H1 (cell line): ENCODE results near the gene DEK. TPM values are rescaled to one million over a fixed set of nuclear protein-coding genes. Genes with fewer than 3 reads are reported as not detected.

ENCODE experiments used
- CTCF ChIA-PET: fragments of 300-600 bp; sonication (Branson Sonifier 250); formaldehyde crosslinking; loops from one replicate; lab custom pipeline; 2021; ENCODE audit not compliant: partially characterized antibody; lab: Charles Lee
- POLR2A ChIA-PET: fragments of 300-600 bp; sonication (Branson Sonifier 250); formaldehyde crosslinking; loops from one replicate; lab custom pipeline; 2021; ENCODE audit warnings: inconsistent platforms; ENCODE audit not compliant: partially characterized antibody; lab: Charles Lee
- DNase-seq, 2 experiments: peaks; one replicate each; pipeline versions ENCODE4 v3.0.0 to v3.0.0-alpha.2; 2010 to 2022; ENCODE audit warnings: low spot score in 2 of 2, low read depth in 1 of 2, mixed read lengths in 1 of 2
- FAIRE-seq: peaks from 2 replicates; lab custom pipeline; 2011; peaks lifted over from hg19 to GRCh38; lab: Jason Lieb, UNC
- H2AFZ ChIP-seq: 2 replicates; pipeline ENCODE4 v1.8.1; 2012; ENCODE audit warnings: low read length, inconsistent platforms
- H2AK5ac ChIP-seq: 2 replicates; pipeline ENCODE4 v1.6.1; 2013; ENCODE audit warnings: low read depth, low read length
- H2BK120ac ChIP-seq: replicated peaks from 2 replicates; pipeline ENCODE3; 2013; ENCODE audit warnings: low read depth, low read length, inconsistent platforms
- H2BK12ac ChIP-seq: 2 replicates; pipeline ENCODE4 v1.6.1; 2013; ENCODE audit warnings: low read depth, low read length
- H2BK15ac ChIP-seq: 2 replicates; pipeline ENCODE4 v1.6.1; 2013; ENCODE audit warnings: low read length
- H2BK20ac ChIP-seq: 2 replicates; pipeline ENCODE4 v1.6.1; 2013; ENCODE audit warnings: low read length
- H2BK5ac ChIP-seq: 2 replicates; pipeline ENCODE4 v1.6.1; 2013; ENCODE audit warnings: low read depth, low read length
- H3K14ac ChIP-seq: 2 replicates; pipeline ENCODE4 v1.6.1; 2013; ENCODE audit warnings: inconsistent platforms; ENCODE audit not compliant: insufficient read length
- H3K18ac ChIP-seq: 2 replicates; pipeline ENCODE4 v1.6.1; 2013; ENCODE audit warnings: low read length; ENCODE audit errors: extremely low read depth
- H3K23ac ChIP-seq: 2 replicates; pipeline ENCODE4 v1.6.1; 2013; ENCODE audit warnings: inconsistent platforms; ENCODE audit not compliant: insufficient read length
- H3K23me2 ChIP-seq: 2 replicates; pipeline ENCODE4 v1.6.1; 2013; ENCODE audit warnings: low read depth, low read length
- H3K27ac ChIP-seq: 2 replicates; pipeline ENCODE4 v1.6.1; 2011; ENCODE audit warnings: low read depth, low read length, inconsistent platforms
- H3K27me3 ChIP-seq, 4 experiments: replicated peaks in 1 of 4; 1 replicate in 1 of 4; 2 replicates in 3 of 4; pipeline versions ENCODE4 v1.6.1 to v1.8.1; 2011 to 2013; ENCODE audit warnings: low read length in 3 of 4, mild to moderate bottlenecking in 3 of 4, inconsistent platforms in 2 of 4, mixed read lengths in 2 of 4, moderate library complexity in 1 of 4; ENCODE audit not compliant: control insufficient read depth in 3 of 4, insufficient read depth in 3 of 4; ENCODE audit errors: extremely low read depth in 1 of 4
- H3K36me3 ChIP-seq, 4 experiments: 2 replicates each; pipeline versions ENCODE4 v1.6.1 to v1.8.1; 2011 to 2013; ENCODE audit warnings: mild to moderate bottlenecking in 4 of 4, low read length in 3 of 4, moderate library complexity in 2 of 4, control low read depth in 1 of 4, inconsistent platforms in 1 of 4; ENCODE audit not compliant: insufficient read depth in 4 of 4, control insufficient read depth in 2 of 4
- H3K4ac ChIP-seq: replicated peaks from 2 replicates; pipeline ENCODE3; 2013; ENCODE audit warnings: low read length, low read depth, mixed read lengths, inconsistent platforms; ENCODE audit not compliant: insufficient read length
- H3K4me1 ChIP-seq, 4 experiments: replicated peaks in 1 of 4; 1 replicate in 1 of 4; 2 replicates in 3 of 4; pipeline versions ENCODE4 v1.6.1 to v1.8.1; 2011 to 2013; ENCODE audit warnings: low read length in 3 of 4, inconsistent platforms in 2 of 4, mixed read lengths in 1 of 4; ENCODE audit not compliant: insufficient read depth in 4 of 4, control insufficient read depth in 3 of 4
- H3K4me2 ChIP-seq, 2 experiments: 2 replicates each; pipeline versions ENCODE4 v1.6.1 to v1.8.1; 2011 to 2013; ENCODE audit warnings: low read depth in 2 of 2, low read length in 2 of 2, control low read depth in 1 of 2, inconsistent platforms in 1 of 2, mild to moderate bottlenecking in 1 of 2; ENCODE audit not compliant: insufficient read depth in 1 of 2
- H3K4me3 ChIP-seq, 4 experiments: fragments of 200-600, 300-600 bp in 1 of 4; sonication (generic), shearing (Covaris generic), sonication (Bioruptor Twin) in 1 of 4; 2 replicates each; pipeline versions ENCODE4 v1.5.1 to v1.8.1; 2011 to 2016; ENCODE audit warnings: low read length in 4 of 4, low read depth in 3 of 4, control low read depth in 2 of 4, inconsistent platforms in 2 of 4, mild to moderate bottlenecking in 2 of 4, mixed read lengths in 1 of 4, moderate library complexity in 1 of 4; ENCODE audit not compliant: insufficient read depth in 2 of 4; ENCODE audit errors: extremely low read depth in 1 of 4
- H3K56ac ChIP-seq: replicated peaks from 2 replicates; pipeline ENCODE3; 2013; ENCODE audit warnings: low read depth, mild to moderate bottlenecking, mixed read lengths, low read length, inconsistent platforms; ENCODE audit not compliant: insufficient read length
- H3K79me1 ChIP-seq: 2 replicates; pipeline ENCODE4 v1.6.1; 2013; ENCODE audit warnings: low read depth, low read length, control low read depth
- H3K79me2 ChIP-seq, 2 experiments: 2 replicates each; pipeline versions ENCODE4 v1.6.1 to v1.8.1; 2012 to 2013; ENCODE audit warnings: low read length in 2 of 2, mild to moderate bottlenecking in 2 of 2, inconsistent platforms in 1 of 2; ENCODE audit not compliant: insufficient read depth in 2 of 2, control insufficient read depth in 1 of 2
- H3K9ac ChIP-seq, 4 experiments: replicated peaks in 1 of 4; 1 replicate in 1 of 4; 2 replicates in 3 of 4; pipeline versions ENCODE4 v1.6.1 to v1.8.1; 2011 to 2013; ENCODE audit warnings: low read depth in 3 of 4, low read length in 3 of 4, control low read depth in 2 of 4, mild to moderate bottlenecking in 2 of 4, moderate library complexity in 2 of 4, inconsistent platforms in 1 of 4; ENCODE audit errors: extremely low read depth in 1 of 4
- H3K9me3 ChIP-seq, 2 experiments: 2 replicates each; pipeline versions ENCODE4 v1.6.1 to v1.8.1; 2012 to 2013; ENCODE audit warnings: mild to moderate bottlenecking in 2 of 2, moderate library complexity in 2 of 2, control low read depth in 1 of 2, inconsistent platforms in 1 of 2, low read depth in 1 of 2, low read length in 1 of 2, mixed read lengths in 1 of 2; ENCODE audit not compliant: insufficient read depth in 2 of 2
- H4K20me1 ChIP-seq, 2 experiments: replicated peaks in 1 of 2; 2 replicates each; pipeline versions ENCODE3 to v1.8.1; 2011 to 2013; ENCODE audit warnings: inconsistent platforms in 2 of 2, low read length in 2 of 2, mild to moderate bottlenecking in 1 of 2; ENCODE audit not compliant: insufficient read depth in 2 of 2, control insufficient read depth in 1 of 2
- H4K5ac ChIP-seq: 2 replicates; pipeline ENCODE4 v1.6.1; 2013; ENCODE audit warnings: low read length, low read depth, mixed read lengths, inconsistent platforms; ENCODE audit not compliant: insufficient read length
- H4K8ac ChIP-seq: 2 replicates; pipeline ENCODE4 v1.8.0; 2013; ENCODE audit warnings: mild to moderate bottlenecking, moderate library complexity, low read length, inconsistent platforms; ENCODE audit not compliant: insufficient read depth; ENCODE audit errors: extremely low read depth
- H4K91ac ChIP-seq: replicated peaks from 2 replicates; pipeline ENCODE3; 2013; ENCODE audit warnings: low read length, mixed read lengths, inconsistent platforms; ENCODE audit not compliant: insufficient read length
- BRCA1 ChIP-seq: IDR thresholded peaks from 2 replicates; pipeline ENCODE4 v1.6.1; 2012; ENCODE audit warnings: low read depth, low read length, improper control_type of control experiment
- CBX5 ChIP-seq: fragments of 300-800, 300-1000 bp; sonication (generic); IDR thresholded peaks from 2 replicates; pipeline ENCODE4 v1.7.1; 2016; ENCODE audit warnings: antibody characterized with exemption, low read length, low read depth
- CHD2 ChIP-seq: IDR thresholded peaks from 2 replicates; pipeline ENCODE4 v1.6.1; 2012; ENCODE audit warnings: low read length, improper control_type of control experiment
- HDAC2 ChIP-seq, 2 experiments: fragments of 300-600 bp in 1 of 2; sonication (generic) in 1 of 2; IDR thresholded peaks; 2 replicates each; pipeline ENCODE4 v1.6.1; 2011 to 2012; ENCODE audit warnings: low read depth in 2 of 2, low read length in 2 of 2, mild to moderate bottlenecking in 2 of 2, moderate library complexity in 2 of 2, borderline replicate concordance in 1 of 2, inconsistent platforms in 1 of 2
- MAX ChIP-seq: IDR thresholded peaks from 2 replicates; pipeline ENCODE4 v1.6.1; 2012; ENCODE audit warnings: inconsistent platforms
- SIN3A ChIP-seq, 2 experiments: IDR thresholded peaks in 1 of 2; conservative IDR thresholded peaks in 1 of 2; 2 replicates each; pipeline ENCODE4 v1.6.1; 2011 to 2012; ENCODE audit warnings: low read length in 2 of 2, improper control_type of control experiment in 1 of 2, low read depth in 1 of 2, mild to moderate bottlenecking in 1 of 2
- TCF12 ChIP-seq: IDR thresholded peaks from 2 replicates; pipeline ENCODE4 v1.6.1; 2011; ENCODE audit warnings: low read depth, mild to moderate bottlenecking, low read length
- WGBS, 2 experiments: shearing (Covaris generic) in 1 of 2; methylation state at CpG; one replicate each; pipeline versions ENCODE4 v1.1.6 to v1.1.7; 2013 to 2015; ENCODE audit warnings: low lambda C conversion rate in 2 of 2, mixed read lengths in 2 of 2, inconsistent platforms in 1 of 2, low coverage in 1 of 2, missing lambda C conversion rate in 1 of 2; ENCODE audit not compliant: insufficient replicate concordance in 2 of 2, insufficient coverage in 1 of 2, insufficient read length in 1 of 2; ENCODE audit errors: extremely low coverage in 1 of 2, missing lambda C conversion rate in 1 of 2; 5-methylcytosine and 5-hydroxymethylcytosine counted together
- polyA plus RNA-seq, 7 experiments: library from polyadenylated mRNA; depleted of rRNA in 3 of 7; stranded (reverse) in 5 of 7; unstranded in 2 of 7; fragments of >200 nt in 5 of 7; fragments of 200-250 nt in 2 of 7; gene quantifications; 1 replicate in 5 of 7; 2 replicates in 1 of 7; 4 replicates in 1 of 7; pipeline versions ENCODE4 v1.2.1 to v1.2.3, GENCODE V29; 2011 to 2013; ENCODE audit warnings: missing spikeins in 2 of 7, mixed read lengths in 2 of 7
- total RNA-seq: library from RNA; stranded (reverse); fragmentation: NEBNext Ultra II Directional; extraction: Animal tissue kit (Norgen Biotek cat#: 25700); gene quantifications from 2 replicates; pipeline ENCODE4 v1.2.1, GENCODE V29; 2021

DEK gene
- total and polyA plus RNA-seq, 2 of the 8 experiments (the other 6 are each of a cell fraction or from before 2014, with no cell fraction given): 40.0 to 228 TPM

- no peak overlapping the region for H3K9ac ChIP-seq
- peaks cover 2 to 7% of the 10 kb centered on the region in 2 experiments for H4K20me1 ChIP-seq
- no peak for FAIRE-seq
- CTCF ChIA-PET: no interaction called here
- H3K23me2 ChIP-seq: no peaks in the 10 kb centered on the region
- H2AK5ac ChIP-seq: no peak overlapping the region
- no peak overlapping the region for H3K27ac ChIP-seq
- no peak overlapping the region for H3K23ac ChIP-seq
- WGBS, 2 experiments: 87% methylated on average over 2 of the region's 2 CpGs; no CpG with 5 or more reads in 1 of the 2 experiments
- DNase-seq: no peak
- TF ChIP-seq CHD2 (no peak), TCF12 (no peak), MAX (no peak), BRCA1 (no peak), HDAC2 (IDR thresholded peaks at IDR 0.05; ENCODE audit: borderline replicate concordance in 1 of 2, low read depth in 2 of 2, low read length in 2 of 2) (no peak), SIN3A (conservative IDR thresholded peaks at IDR 0.05 in 1 of 2, IDR thresholded peaks at IDR 0.05 in 1 of 2; ENCODE audit: low read depth in 1 of 2, low read length in 2 of 2) (no peak), CBX5 (no peak)
- H4K91ac ChIP-seq: no peak overlapping the region
- no peak overlapping the region for H4K5ac ChIP-seq
- H3K4ac ChIP-seq: no peak overlapping the region
- no peak overlapping the region for H3K18ac ChIP-seq
- no peak overlapping the region for H2AFZ ChIP-seq
- H2BK5ac ChIP-seq: no peak overlapping the region
- H3K4me3 ChIP-seq: no peak overlapping the region
- H3K79me2 ChIP-seq: peaks cover 0 to 91% of the 10 kb centered on the region in 2 experiments; a peak in 2 of 4 replicates
- no peak overlapping the region for H2BK20ac ChIP-seq
- peaks cover 14 to 89% (median 52%) of the 10 kb centered on the region in 4 experiments for H3K36me3 ChIP-seq
- no peak overlapping the region for H3K14ac ChIP-seq
- no peak overlapping the region for H4K8ac ChIP-seq
- no peak overlapping the region for H2BK120ac ChIP-seq
- H3K9me3 ChIP-seq: no peaks in the 10 kb centered on the region; a peak in 1 of 4 replicates
- H3K4me1 ChIP-seq: no peaks in the 10 kb centered on the region
- H3K4me2 ChIP-seq: no peak overlapping the region
- H2BK12ac ChIP-seq: no peak overlapping the region
- POLR2A ChIA-PET: interaction anchor here (0.6 to 2.0 kb wide), 5 partner anchors 8 to 24 kb away, joined by 3 to 9 read pairs (median 6); partner anchors contain the start of gene DEK
- no peak overlapping the region for H3K56ac ChIP-seq
- H3K79me1 ChIP-seq: peaks cover 5% of the 10 kb centered on the region; the same call in 1 of the 2 replicates
- H2BK15ac ChIP-seq: no peak overlapping the region
- H3K27me3 ChIP-seq: peaks cover 0 to 1% (median 0%) of the 10 kb centered on the region in 4 experiments; a peak in 1 of 7 replicates
These were observed 24.1 kb downstream of the DEK start for GRCh38 chr6:18240230-18240629.
